ENCODE measurements around the gene MBP.

Gene MBP

GRCh38 chr18:77061281-77061945 lies 71.2 kb downstream of the MBP start:
- TF ChIP-seq REST (IDR thresholded peaks at IDR 0.05; ENCODE audit: insufficient read depth in 1 of 2, low read depth in 2 of 2, low read length in 2 of 2) = no peak
- TF ChIP-seq FOXP2 (optimal IDR thresholded peaks at IDR 0.05; ENCODE audit: borderline replicate concordance, extremely low read depth, extremely low read length, insufficient read depth) = no peak
- TF ChIP-seq SIN3A (IDR thresholded peaks at IDR 0.05; ENCODE audit: borderline replicate concordance, insufficient read depth, low read length) = no peak
- no peak for TF ChIP-seq TAF1 (IDR thresholded peaks at IDR 0.05; ENCODE audit: borderline replicate concordance, insufficient read depth, low read length)
- no peak for TF ChIP-seq POLR2AphosphoS5 (IDR thresholded peaks at IDR 0.05; ENCODE audit: low read depth, low read length)

DNA sequence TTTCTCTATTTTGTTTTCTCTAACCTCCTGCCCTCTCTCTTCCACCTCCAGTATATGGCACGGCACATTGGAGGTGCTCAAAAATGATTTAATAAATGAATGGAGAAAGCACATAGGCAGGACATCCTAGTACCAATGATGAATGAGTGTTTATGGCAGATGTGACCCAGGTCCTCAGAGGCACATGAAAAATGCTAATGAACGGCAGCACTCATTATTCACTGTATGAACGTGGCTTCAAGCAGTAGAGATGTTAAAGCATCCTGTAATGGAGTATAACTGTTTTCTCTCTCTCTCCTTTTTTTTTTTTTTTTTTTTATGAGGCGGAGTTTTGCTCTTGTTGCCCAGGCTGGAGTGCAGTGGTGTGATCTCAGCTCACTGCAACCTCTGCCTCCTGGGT lies 72.4 kb downstream of the MBP start:
- TF ChIP-seq REST (IDR thresholded peaks at IDR 0.05; ENCODE audit: insufficient read depth in 1 of 2, low read depth in 2 of 2, low read length in 2 of 2) = no peak
- TF ChIP-seq POLR2AphosphoS5 (IDR thresholded peaks at IDR 0.05; ENCODE audit: low read depth, low read length) = no peak
- TF ChIP-seq SIN3A (IDR thresholded peaks at IDR 0.05; ENCODE audit: borderline replicate concordance, insufficient read depth, low read length) = no peak
- no peak for TF ChIP-seq FOXP2 (optimal IDR thresholded peaks at IDR 0.05; ENCODE audit: borderline replicate concordance, extremely low read depth, extremely low read length, insufficient read depth)
- no peak for TF ChIP-seq TAF1 (IDR thresholded peaks at IDR 0.05; ENCODE audit: borderline replicate concordance, insufficient read depth, low read length)

DNA sequence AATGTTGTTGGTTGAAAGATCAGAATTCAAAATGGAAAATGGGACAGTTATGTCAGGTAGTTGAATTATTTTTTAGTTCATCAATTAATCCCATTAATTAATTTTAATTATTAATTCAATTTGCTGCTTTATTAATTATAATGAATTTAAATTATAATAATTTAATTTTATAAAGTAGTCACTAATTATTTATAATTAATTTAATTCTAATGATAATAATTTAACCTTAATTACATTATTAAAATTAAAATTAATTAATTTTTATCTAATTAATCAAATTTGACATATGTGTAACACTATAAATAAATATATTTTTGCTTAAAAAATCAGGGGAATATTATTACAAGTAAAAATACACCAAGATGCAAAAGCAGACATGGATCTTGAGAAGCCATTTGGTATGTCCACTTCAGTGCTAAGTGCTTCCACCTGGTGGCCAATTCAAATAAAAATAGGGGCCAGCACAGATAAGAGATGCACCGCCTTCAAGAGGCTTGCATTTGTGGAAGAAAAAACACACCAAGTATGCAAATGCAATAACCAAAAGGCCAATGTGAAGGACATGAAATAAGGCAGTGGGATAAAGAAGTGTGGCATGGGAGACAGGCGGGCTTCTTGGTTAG lies 73.2 kb downstream of the MBP start:
- TF ChIP-seq SIN3A (IDR thresholded peaks at IDR 0.05; ENCODE audit: borderline replicate concordance, insufficient read depth, low read length) (no peak), TAF1 (IDR thresholded peaks at IDR 0.05; ENCODE audit: borderline replicate concordance, insufficient read depth, low read length) (no peak), FOXP2 (optimal IDR thresholded peaks at IDR 0.05; ENCODE audit: borderline replicate concordance, extremely low read depth, extremely low read length, insufficient read depth) (no peak), POLR2AphosphoS5 (IDR thresholded peaks at IDR 0.05; ENCODE audit: low read depth, low read length) (no peak)

DNA sequence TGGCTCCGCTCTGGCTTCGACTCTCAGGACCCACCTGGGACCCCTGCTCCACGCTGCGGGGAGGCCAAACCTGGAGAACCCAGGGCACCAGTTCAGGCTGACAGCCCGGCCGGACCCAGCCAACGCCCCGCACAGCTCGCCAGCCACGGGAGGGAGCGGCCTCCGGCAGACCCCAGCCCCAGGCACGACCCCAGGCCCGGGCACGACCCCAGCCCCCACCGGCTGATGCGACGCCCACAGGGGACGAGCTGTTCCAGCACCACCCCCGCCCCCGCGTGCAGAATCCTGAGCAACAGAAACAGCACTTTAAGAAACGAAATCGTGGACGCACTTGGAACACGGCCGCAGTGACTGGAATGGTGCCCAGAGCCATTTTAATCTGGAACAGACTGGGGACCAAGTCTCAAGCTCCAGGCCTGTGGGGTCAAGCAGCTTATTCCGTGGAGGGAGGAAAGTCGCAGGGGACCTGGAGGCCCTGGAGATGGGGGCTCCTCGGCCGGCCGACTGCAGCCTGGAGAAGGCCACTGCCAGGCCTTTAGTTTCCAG lies 74.2 kb downstream of the MBP start:
- TF ChIP-seq REST (IDR thresholded peaks at IDR 0.05; ENCODE audit: insufficient read depth in 1 of 2, low read depth in 2 of 2, low read length in 2 of 2) (no peak), SIN3A (IDR thresholded peaks at IDR 0.05; ENCODE audit: borderline replicate concordance, insufficient read depth, low read length) (no peak), FOXP2 (optimal IDR thresholded peaks at IDR 0.05; ENCODE audit: borderline replicate concordance, extremely low read depth, extremely low read length, insufficient read depth) (no peak), POLR2AphosphoS5 (IDR thresholded peaks at IDR 0.05; ENCODE audit: low read depth, low read length) (no peak), TAF1 (IDR thresholded peaks at IDR 0.05; ENCODE audit: borderline replicate concordance, insufficient read depth, low read length) (no peak)

GRCh38 chr18:77057006-77057395 lies 75.6 kb downstream of the MBP start:
- TF ChIP-seq FOXP2 (optimal IDR thresholded peaks at IDR 0.05; ENCODE audit: borderline replicate concordance, extremely low read depth, extremely low read length, insufficient read depth) (no peak), TAF1 (IDR thresholded peaks at IDR 0.05; ENCODE audit: borderline replicate concordance, insufficient read depth, low read length) (no peak), REST (IDR thresholded peaks at IDR 0.05; ENCODE audit: insufficient read depth in 1 of 2, low read depth in 2 of 2, low read length in 2 of 2) (no peak), POLR2AphosphoS5 (IDR thresholded peaks at IDR 0.05; ENCODE audit: low read depth, low read length) (no peak), SIN3A (IDR thresholded peaks at IDR 0.05; ENCODE audit: borderline replicate concordance, insufficient read depth, low read length) (no peak)

All from PFSK-1 (cell line).